H9 (cell line): ENCODE measurements around the gene CFDP1. TPM values are rescaled to one million over a fixed set of nuclear protein-coding genes. Genes with fewer than 3 reads are reported as not detected.

Experiments used
- DNase-seq: peaks from one replicate; pipeline ENCODE4 v3.0.0-alpha.2; 2017
- H2AFZ ChIP-seq: one replicate; pipeline ENCODE4 v1.6.1; 2013; ENCODE audit warnings: mild to moderate bottlenecking, low read length, control low read depth, moderate library complexity
- H2AK5ac ChIP-seq: 2 replicates; pipeline ENCODE4 v1.6.1; 2013; ENCODE audit warnings: low read length, control low read depth, mixed read lengths; ENCODE audit not compliant: insufficient read length
- H2BK120ac ChIP-seq: one replicate; pipeline ENCODE4 v1.6.1; 2013; ENCODE audit warnings: low read depth, mild to moderate bottlenecking, low read length, control low read depth, inconsistent platforms; ENCODE audit not compliant: poor library complexity, severe bottlenecking
- H2BK12ac ChIP-seq: 2 replicates; pipeline ENCODE4 v1.6.1; 2013; ENCODE audit warnings: low read length, control low read depth, mixed read lengths, low read depth; ENCODE audit not compliant: insufficient read length
- H2BK15ac ChIP-seq: 2 replicates; pipeline ENCODE4 v1.6.1; 2013; ENCODE audit warnings: low read depth, low read length, control low read depth
- H2BK20ac ChIP-seq: one replicate; pipeline ENCODE4 v1.6.1; 2013; ENCODE audit warnings: low read depth, mild to moderate bottlenecking, low read length, control low read depth, inconsistent platforms; ENCODE audit not compliant: poor library complexity, severe bottlenecking
- H2BK5ac ChIP-seq: 2 replicates; pipeline ENCODE4 v1.6.1; 2013; ENCODE audit warnings: low read length, control low read depth, mixed read lengths; ENCODE audit not compliant: insufficient read length
- H3K14ac ChIP-seq: 2 replicates; pipeline ENCODE4 v1.6.1; 2013; ENCODE audit warnings: low read length, control low read depth; ENCODE audit not compliant: insufficient read depth
- H3K18ac ChIP-seq: 2 replicates; pipeline ENCODE4 v1.6.1; 2013; ENCODE audit warnings: low read depth, mild to moderate bottlenecking, mixed read lengths, low read length, control low read depth; ENCODE audit not compliant: insufficient read length
- H3K23ac ChIP-seq: 2 replicates; pipeline ENCODE4 v1.6.1; 2013; ENCODE audit warnings: low read length, control low read depth, mixed read lengths, low read depth; ENCODE audit not compliant: insufficient read length
- H3K23me2 ChIP-seq: 2 replicates; pipeline ENCODE4 v1.6.1; 2013; ENCODE audit warnings: low read depth, mild to moderate bottlenecking, mixed read lengths, low read length, control low read depth; ENCODE audit not compliant: insufficient read length, poor library complexity, severe bottlenecking
- H3K27ac ChIP-seq: 2 replicates; pipeline ENCODE4 v1.5.1; 2013; ENCODE audit warnings: low read length, control low read depth, mixed read lengths, low read depth; ENCODE audit not compliant: insufficient read length
- H3K27me3 ChIP-seq: 2 replicates; pipeline ENCODE4 v1.6.1; 2013; ENCODE audit warnings: low read length, control low read depth, inconsistent platforms; ENCODE audit not compliant: insufficient read depth
- H3K4ac ChIP-seq: 2 replicates; pipeline ENCODE4 v1.6.1; 2013; ENCODE audit warnings: low read depth, mild to moderate bottlenecking, control low read depth, inconsistent platforms, low read length, moderate library complexity
- H3K4me1 ChIP-seq: 2 replicates; pipeline ENCODE4 v1.6.1; 2013; ENCODE audit warnings: low read length, control low read depth, inconsistent platforms; ENCODE audit not compliant: insufficient read depth
- H3K4me2 ChIP-seq: 2 replicates; pipeline ENCODE4 v1.6.1; 2013; ENCODE audit warnings: low read length, control low read depth, mixed read lengths; ENCODE audit not compliant: insufficient read length, insufficient read depth
- H3K56ac ChIP-seq: 2 replicates; pipeline ENCODE4 v1.6.1; 2013; ENCODE audit warnings: low read depth, mild to moderate bottlenecking, mixed read lengths, low read length, control low read depth; ENCODE audit not compliant: insufficient read length
- H3K79me1 ChIP-seq: 2 replicates; pipeline ENCODE4 v1.6.1; 2013; ENCODE audit warnings: low read depth, mild to moderate bottlenecking, moderate library complexity, low read length, control low read depth, inconsistent platforms; ENCODE audit not compliant: insufficient read depth, poor library complexity, severe bottlenecking
- H3K79me2 ChIP-seq: 2 replicates; pipeline ENCODE4 v1.6.1; 2013; ENCODE audit warnings: low read length, control low read depth, inconsistent platforms; ENCODE audit not compliant: insufficient read depth
- H3K9ac ChIP-seq: 2 replicates; pipeline ENCODE4 v1.6.1; 2013; ENCODE audit warnings: low read length, control low read depth, mixed read lengths; ENCODE audit not compliant: insufficient read length; ENCODE audit errors: extremely low read depth
- H3K9me3 ChIP-seq: one replicate; pipeline ENCODE4 v1.6.1; 2013; ENCODE audit warnings: low read depth, low read length, inconsistent platforms; ENCODE audit not compliant: control insufficient read depth
- H3T11ph ChIP-seq: one replicate; pipeline ENCODE4 v1.6.1; 2013; ENCODE audit warnings: mild to moderate bottlenecking, low read length, control low read depth, inconsistent platforms
- H4K20me1 ChIP-seq: one replicate; pipeline ENCODE4 v1.6.1; 2013; ENCODE audit not compliant: control insufficient read depth, insufficient read length, insufficient read depth
- H4K5ac ChIP-seq: 2 replicates; pipeline ENCODE4 v1.6.1; 2013; ENCODE audit warnings: low read depth, mild to moderate bottlenecking, mixed read lengths, low read length, control low read depth; ENCODE audit not compliant: insufficient read length
- H4K8ac ChIP-seq: replicated peaks from 2 replicates; pipeline ENCODE4 v1.6.1; 2013; ENCODE audit warnings: low read length, control low read depth, mixed read lengths, low read depth; ENCODE audit not compliant: insufficient read length
- H4K91ac ChIP-seq: 2 replicates; pipeline ENCODE4 v1.6.1; 2013; ENCODE audit warnings: low read depth, mild to moderate bottlenecking, moderate library complexity, mixed read lengths, low read length, control low read depth; ENCODE audit not compliant: insufficient read length
- H3K27ac Mint-ChIP-seq, 3 experiments: 2 replicates in 2 of 3; 3 replicates in 1 of 3; pipeline ENCODE4 v1.8.0; 2020 to 2021; ENCODE audit warnings: mixed read lengths in 3 of 3, mild to moderate bottlenecking in 1 of 3, moderate library complexity in 1 of 3
- H3K27me3 Mint-ChIP-seq: 2 replicates; pipeline ENCODE4 v1.8.0; 2021; ENCODE audit warnings: low read depth, mild to moderate bottlenecking, moderate library complexity, mixed read lengths
- H3K36me3 Mint-ChIP-seq, 3 experiments: 2 replicates in 2 of 3; 3 replicates in 1 of 3; pipeline ENCODE4 v1.8.0; 2020 to 2021; ENCODE audit warnings: low read depth in 3 of 3, mixed read lengths in 3 of 3; ENCODE audit not compliant: insufficient read depth in 1 of 3
- H3K4me1 Mint-ChIP-seq, 2 experiments: 2 replicates each; pipeline ENCODE4 v1.8.0; 2020; ENCODE audit warnings: mixed read lengths in 2 of 2
- H3K4me3 Mint-ChIP-seq, 2 experiments: 2 replicates in 1 of 2; 3 replicates in 1 of 2; pipeline ENCODE4 v1.8.0; 2020 to 2021; ENCODE audit warnings: mild to moderate bottlenecking in 2 of 2, mixed read lengths in 2 of 2, moderate library complexity in 1 of 2
- H3K9me3 Mint-ChIP-seq, 2 experiments: 2 replicates in 1 of 2; 3 replicates in 1 of 2; pipeline ENCODE4 v1.8.0; 2020; ENCODE audit warnings: mild to moderate bottlenecking in 2 of 2, mixed read lengths in 2 of 2, moderate library complexity in 1 of 2
- CTCF ChIP-seq: fragments of 200-600 bp; sonication (generic); conservative IDR thresholded peaks from 3 replicates; pipeline ENCODE4 v1.8.0; 2021; ENCODE audit warnings: antibody characterized with exemption, mild to moderate bottlenecking
- WGBS: extraction: QIAGEN DNeasy Blood & Tissue Kit; methylation state at CpG from one replicate; pipeline ENCODE4 v1.1.7; 2013; ENCODE audit warnings: missing lambda C conversion rate, low lambda C conversion rate, mixed read lengths; ENCODE audit not compliant: insufficient read length; ENCODE audit errors: extremely low coverage; 5-methylcytosine and 5-hydroxymethylcytosine counted together
- total RNA-seq: library from RNA; stranded (reverse); gene quantifications from 2 replicates; pipeline ENCODE4 v1.2.1, GENCODE V29; 2021

Gene CFDP1
- total RNA-seq, 1 experiment from 2014 or later, result 89.2 TPM

GRCh38 chr16:75343941-75344340, 89.4 kb downstream of the CFDP1 start:
- no peak overlapping the region for H3K4me2 ChIP-seq
- H3K14ac ChIP-seq, result no peak overlapping the region
- no peak overlapping the region for H2BK120ac ChIP-seq
- no peak overlapping the region for H3K18ac ChIP-seq
- peaks cover 2% of the 10 kb centered on the region for H3K4me1 ChIP-seq
- H3K79me1 ChIP-seq, result no peaks in the 10 kb centered on the region
- H2BK5ac ChIP-seq, result no peak overlapping the region
- no CpG with 5 or more reads among the region's 3 CpGs for WGBS
- H3K9ac ChIP-seq, result no peak overlapping the region
- no peak overlapping the region for H3K23ac ChIP-seq
- H2AFZ ChIP-seq, result no peak overlapping the region
- no peak overlapping the region for H3T11ph ChIP-seq
- no peak overlapping the region for H3K27ac Mint-ChIP-seq
- H3K23me2 ChIP-seq, result no peaks in the 10 kb centered on the region
- H3K56ac ChIP-seq, result no peak overlapping the region
- no peaks in the 10 kb centered on the region for H3K79me2 ChIP-seq
- no peak for DNase-seq
- H4K8ac ChIP-seq, result no peak overlapping the region
- H4K91ac ChIP-seq, result no peak overlapping the region
- no peaks in the 10 kb centered on the region for H3K27me3 ChIP-seq
- H3K27ac ChIP-seq, result no peak overlapping the region
- H2BK12ac ChIP-seq, result no peak overlapping the region
- H2BK15ac ChIP-seq, result no peak overlapping the region
- H2BK20ac ChIP-seq, result no peak overlapping the region
- H4K5ac ChIP-seq, result no peak overlapping the region
- H4K20me1 ChIP-seq, result no peaks in the 10 kb centered on the region
- no peak overlapping the region for H3K4me3 Mint-ChIP-seq
- no peak overlapping the region for H2AK5ac ChIP-seq
- H3K9me3 ChIP-seq, result no peaks in the 10 kb centered on the region
- peaks cover 0 to 15% (median 12%) of the 10 kb centered on the region in 3 experiments; a peak in 5 of 7 replicates for H3K36me3 Mint-ChIP-seq
- H3K4ac ChIP-seq, result no peak overlapping the region
- no peaks in the 10 kb centered on the region for H3K9me3 Mint-ChIP-seq
- H3K27me3 Mint-ChIP-seq, result no peaks in the 10 kb centered on the region
- TF ChIP-seq CTCF, result no peak
- peaks cover 9 to 15% of the 10 kb centered on the region in 2 experiments for H3K4me1 Mint-ChIP-seq
